ENCODE results near the gene EXOSC3.

DNA sequence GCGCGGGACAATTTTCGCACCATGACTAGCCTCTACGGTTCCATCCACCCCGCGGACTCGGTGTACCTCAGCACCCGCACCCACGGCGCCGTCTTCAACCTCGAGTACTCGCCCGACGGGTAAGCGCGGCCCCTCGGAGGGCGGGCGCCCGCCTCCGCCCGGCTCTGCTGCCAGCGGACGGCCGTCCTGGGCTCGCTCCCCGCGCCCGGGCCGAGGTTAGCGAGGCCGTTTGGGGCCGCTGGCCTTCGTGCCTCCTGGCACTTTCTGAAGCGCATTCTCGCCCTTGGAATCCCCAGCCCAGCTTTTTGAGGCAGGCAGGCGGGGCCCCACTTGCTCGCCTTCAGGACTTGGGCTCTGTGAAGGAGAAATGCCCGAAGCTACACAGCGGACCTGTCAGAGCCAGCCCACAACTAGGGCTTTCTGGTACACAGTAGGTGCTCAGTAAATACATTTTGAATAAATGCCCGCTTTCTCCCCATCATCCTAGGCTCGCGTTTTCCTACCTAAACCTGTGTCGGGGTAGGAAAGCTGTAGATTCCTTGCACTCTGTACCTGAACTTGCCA is 16.5 kb upstream of the EXOSC3 start:
- no peak for TF ChIP-seq POLR2AphosphoS5 (IDR thresholded peaks at IDR 0.05; ENCODE audit: insufficient read depth in 1 of 2, low read depth in 1 of 2)
- TF ChIP-seq, protein P1, sequence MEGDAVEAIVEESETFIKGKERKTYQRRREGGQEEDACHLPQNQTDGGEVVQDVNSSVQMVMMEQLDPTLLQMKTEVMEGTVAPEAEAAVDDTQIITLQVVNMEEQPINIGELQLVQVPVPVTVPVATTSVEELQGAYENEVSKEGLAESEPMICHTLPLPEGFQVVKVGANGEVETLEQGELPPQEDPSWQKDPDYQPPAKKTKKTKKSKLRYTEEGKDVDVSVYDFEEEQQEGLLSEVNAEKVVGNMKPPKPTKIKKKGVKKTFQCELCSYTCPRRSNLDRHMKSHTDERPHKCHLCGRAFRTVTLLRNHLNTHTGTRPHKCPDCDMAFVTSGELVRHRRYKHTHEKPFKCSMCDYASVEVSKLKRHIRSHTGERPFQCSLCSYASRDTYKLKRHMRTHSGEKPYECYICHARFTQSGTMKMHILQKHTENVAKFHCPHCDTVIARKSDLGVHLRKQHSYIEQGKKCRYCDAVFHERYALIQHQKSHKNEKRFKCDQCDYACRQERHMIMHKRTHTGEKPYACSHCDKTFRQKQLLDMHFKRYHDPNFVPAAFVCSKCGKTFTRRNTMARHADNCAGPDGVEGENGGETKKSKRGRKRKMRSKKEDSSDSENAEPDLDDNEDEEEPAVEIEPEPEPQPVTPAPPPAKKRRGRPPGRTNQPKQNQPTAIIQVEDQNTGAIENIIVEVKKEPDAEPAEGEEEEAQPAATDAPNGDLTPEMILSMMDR (IDR thresholded peaks at IDR 0.05) = no peak
- TF ChIP-seq POLR2A (IDR thresholded peaks at IDR 0.05) = no peak
